SK-N-SH (cell line): ENCODE data around the gene MEGF8. TPM values are rescaled to one million over a fixed set of nuclear protein-coding genes. Genes with fewer than 3 reads are reported as not detected.
A peak's percentile ranks its signal among the peaks of the same experiment; 100 is the strongest.

ENCODE experiments used
- CTCF ChIA-PET: fragments of 300-600, 350-600 bp; formaldehyde crosslinking; extraction: SDS; loops from one replicate; lab custom pipeline; 2021; lab: Yijun Ruan, JAX
- POLR2A ChIA-PET: fragments of 350-600 bp; sonication (Branson Sonifier 250); formaldehyde crosslinking; extraction: SDS; loops from one replicate; lab custom pipeline; 2020; ENCODE audit warnings: antibody characterized with exemption, inconsistent platforms; lab: Yijun Ruan, JAX
- DNase-seq: peaks from one replicate; pipeline ENCODE4 v3.0.0; 2012
- H2AFZ ChIP-seq: fragments of 200-600 bp; sonication (generic); 2 replicates; pipeline ENCODE4 v1.8.1; 2016; ENCODE audit warnings: antibody characterized with exemption, mild to moderate bottlenecking, low read depth
- H3F3A ChIP-seq: fragments of 200-600 bp; sonication (generic); replicated peaks from 2 replicates; pipeline ENCODE3; 2016; ENCODE audit warnings: antibody characterized with exemption, mild to moderate bottlenecking; ENCODE audit not compliant: insufficient read depth
- H3K27ac ChIP-seq, 2 experiments: fragments of 200-500 bp in 1 of 2; fragments of 200-600 bp in 1 of 2; sonication (Bioruptor generic) in 1 of 2; sonication (generic), shearing (Covaris generic) in 1 of 2; 2 replicates each; pipeline versions ENCODE4 v1.5.1 to v1.6.1; 2014 to 2016; ENCODE audit warnings: low read depth in 2 of 2, inconsistent platforms in 1 of 2, low read length in 1 of 2, mild to moderate bottlenecking in 1 of 2, mixed read lengths in 1 of 2
- H3K27me3 ChIP-seq: fragments of 200-600 bp; sonication (generic), shearing (Covaris generic); 2 replicates; pipeline ENCODE4 v1.6.1; 2016; ENCODE audit warnings: mixed run types; ENCODE audit not compliant: insufficient read depth
- H3K36me3 ChIP-seq, 2 experiments: fragments of 200-500 bp in 1 of 2; fragments of 200-600 bp in 1 of 2; sonication (Bioruptor generic) in 1 of 2; sonication (generic) in 1 of 2; replicated peaks in 1 of 2; 2 replicates each; pipeline versions ENCODE3 to v1.5.1; 2014 to 2016; ENCODE audit warnings: low read length in 1 of 2, mild to moderate bottlenecking in 1 of 2; ENCODE audit not compliant: insufficient read depth in 2 of 2, control insufficient read depth in 1 of 2
- H3K4me1 ChIP-seq, 2 experiments: fragments of 200-500 bp in 1 of 2; fragments of 200-600 bp in 1 of 2; sonication (Bioruptor generic) in 1 of 2; sonication (generic), shearing (Covaris generic) in 1 of 2; 2 replicates each; pipeline versions ENCODE4 v1.5.1 to v1.6.1; 2014 to 2016; ENCODE audit warnings: low read depth in 1 of 2, low read length in 1 of 2, mixed run types in 1 of 2; ENCODE audit not compliant: insufficient read depth in 2 of 2, control insufficient read depth in 1 of 2
- H3K4me2 ChIP-seq: fragments of 200-600 bp; sonication (generic), shearing (Covaris generic); 2 replicates; pipeline ENCODE4 v1.6.1; 2017; ENCODE audit warnings: mixed run types
- H3K4me3 ChIP-seq, 2 experiments: fragments of 200-500 bp in 1 of 2; fragments of 200-600 bp in 1 of 2; sonication (Bioruptor generic) in 1 of 2; sonication (generic), shearing (Covaris generic) in 1 of 2; 2 replicates each; pipeline versions ENCODE4 v1.5.1 to v1.8.1; 2014 to 2016; ENCODE audit warnings: low read depth in 2 of 2, inconsistent platforms in 1 of 2, low read length in 1 of 2, mild to moderate bottlenecking in 1 of 2, mixed read lengths in 1 of 2, moderate library complexity in 1 of 2
- H3K79me2 ChIP-seq: fragments of 200-600 bp; sonication (generic); 2 replicates; pipeline ENCODE4 v1.8.1; 2017; ENCODE audit warnings: mild to moderate bottlenecking; ENCODE audit not compliant: insufficient read depth
- H3K9ac ChIP-seq: fragments of 200-600 bp; sonication (generic); 2 replicates; pipeline ENCODE4 v1.6.1; 2017; ENCODE audit warnings: mixed run types
- H3K9me2 ChIP-seq: fragments of 200-600 bp; sonication (generic); 2 replicates; pipeline ENCODE4 v1.6.1; 2017; ENCODE audit warnings: mixed run types
- H3K9me3 ChIP-seq: fragments of 200-600 bp; sonication (generic); 2 replicates; pipeline ENCODE4 v1.6.1; 2017; ENCODE audit warnings: mixed run types, mild to moderate bottlenecking, moderate library complexity
- H4K20me1 ChIP-seq: fragments of 200-600 bp; sonication (generic); 2 replicates; pipeline ENCODE4 v1.6.1; 2017; ENCODE audit warnings: mild to moderate bottlenecking, mixed run types; ENCODE audit not compliant: insufficient read depth
- CHD2 ChIP-seq: fragments of 150-350 bp; IDR thresholded peaks from 2 replicates; pipeline ENCODE4 v1.6.1; 2018; ENCODE audit warnings: low read length; ENCODE audit not compliant: partially characterized antibody
- CTCF ChIP-seq: fragments of 200-600 bp; sonication (generic); IDR thresholded peaks from 2 replicates; pipeline ENCODE4 v1.6.1; 2017; ENCODE audit warnings: antibody characterized with exemption, mild to moderate bottlenecking, moderate library complexity
- EP300 ChIP-seq, 2 experiments: IDR thresholded peaks; 2 replicates each; pipeline versions ENCODE4 v1.4.0 to v1.6.1; 2012; ENCODE audit warnings: borderline replicate concordance in 1 of 2, low read depth in 1 of 2, low read length in 1 of 2
- FOXJ3 ChIP-seq: sonication (generic); formaldehyde crosslinking; IDR thresholded peaks from 2 replicates; pipeline ENCODE4 v1.5.1; 2020; ENCODE audit warnings: mild to moderate bottlenecking, missing genetic modification reagents
- MXI1 ChIP-seq: IDR thresholded peaks from 2 replicates; pipeline ENCODE4 v1.6.1; 2012; ENCODE audit warnings: mild to moderate bottlenecking, low read depth, low read length, improper control_type of control experiment
- NFIC ChIP-seq: IDR thresholded peaks from 2 replicates; pipeline ENCODE4 v1.4.0; 2012; ENCODE audit warnings: borderline replicate concordance
- RAD21 ChIP-seq: IDR thresholded peaks from 2 replicates; pipeline ENCODE4 v1.6.1; 2012; ENCODE audit warnings: mild to moderate bottlenecking, low read length
- SMC3 ChIP-seq: IDR thresholded peaks from 2 replicates; pipeline ENCODE4 v1.6.1; 2012; ENCODE audit warnings: low read depth, low read length, improper control_type of control experiment
- TCF12 ChIP-seq: IDR thresholded peaks from 2 replicates; pipeline ENCODE4 v1.4.0; 2012
- ZBTB33 ChIP-seq: IDR thresholded peaks from 2 replicates; pipeline ENCODE4 v1.4.0; 2012; ENCODE audit warnings: low read depth, borderline replicate concordance
- WGBS: methylation state at CpG from one replicate; pipeline ENCODE4 v1.1.6; 2017; ENCODE audit warnings: low lambda C conversion rate; 5-methylcytosine and 5-hydroxymethylcytosine counted together
- polyA plus RNA-seq, 3 experiments: library from polyadenylated mRNA; depleted of rRNA; stranded (reverse); fragments of >200 nt; gene quantifications; 2 replicates each; pipeline ENCODE4 v1.2.3, GENCODE V29; 2012

Gene MEGF8
- polyA plus RNA-seq, 1 of the 3 experiments (the other 2 are of a cell fraction) = 19.1 TPM

- Histone ChIP-seq H3K36me3 (no peaks in the 10 kb centered on the region), H3K79me2 (no peaks in the 10 kb centered on the region), H3K4me3 (no peak overlapping the region), H3K9me2 (no peaks in the 10 kb centered on the region), H3K4me2 (no peak overlapping the region), H2AFZ (no peak overlapping the region), H3F3A (no peaks in the 10 kb centered on the region), H3K27me3 (no peaks in the 10 kb centered on the region), H4K20me1 (no peaks in the 10 kb centered on the region), H3K4me1 (peaks cover 0 to 21% of the 10 kb centered on the region in 2 experiments; a peak in 1 of 4 replicates), H3K27ac (no peak overlapping the region), H3K9ac (no peak overlapping the region), H3K9me3 (no peaks in the 10 kb centered on the region)
- WGBS = 71% methylated on average over 8 of the region's 9 CpGs
- DNase-seq = no peak
- POLR2A ChIA-PET = no interaction called here
- TF ChIP-seq TCF12 = no peak
- no peak for TF ChIP-seq ZBTB33
- no peak for TF ChIP-seq CHD2
- no peak for TF ChIP-seq FOXJ3
- no peak for TF ChIP-seq CTCF
- TF ChIP-seq NFIC = no peak
- CTCF ChIA-PET = no interaction called here
These were observed 96.2 kb downstream of the MEGF8 start for GRCh38 chr19:42421591-42422031.

- no peaks in the 10 kb centered on the region for H3K9me3 ChIP-seq
- DNase-seq = no peak
- H2AFZ ChIP-seq = no peak overlapping the region
- peak overlapping the region; percentile 94 for H3K4me2 ChIP-seq
- no peaks in the 10 kb centered on the region for H3K36me3 ChIP-seq
- H3K79me2 ChIP-seq = no peaks in the 10 kb centered on the region
- H3K27me3 ChIP-seq = no peaks in the 10 kb centered on the region
- 87% methylated on average over 13 of the region's 17 CpGs for WGBS
- no peaks in the 10 kb centered on the region for H3K9me2 ChIP-seq
- no peaks in the 10 kb centered on the region for H4K20me1 ChIP-seq
- no peak for TF ChIP-seq SMC3
- TF ChIP-seq RAD21 = no peak
- no peak for TF ChIP-seq MXI1
- TF ChIP-seq EP300 (IDR thresholded peaks at IDR 0.05; ENCODE audit: borderline replicate concordance in 1 of 2, low read depth in 1 of 2, low read length in 1 of 2) = no peak
- no peak overlapping the region for H3K27ac ChIP-seq
- peak overlapping the region; percentile 61; the same call in 1 of the 2 replicates for H3K9ac ChIP-seq
- ChIA-PET POLR2A (no interaction called here), CTCF (interaction anchor here (1.6 to 2.2 kb wide), 2 partner anchors 10 to 16 kb away, joined by 5 to 7 read pairs; no protein-coding TSS in a partner anchor)
- peak overlapping the region; percentile 69 to 86 for H3K4me3 ChIP-seq
- no peaks in the 10 kb centered on the region for H3F3A ChIP-seq
- peaks cover 0 to 21% of the 10 kb centered on the region in 2 experiments; a peak in 1 of 4 replicates for H3K4me1 ChIP-seq
These were observed 96.9 kb downstream of the MEGF8 start for GRCh38 chr19:42422092-42422900.
